Muscle of leg (tissue), 11 donors: Measurements from ENCODE around the gene PTPRK. TPM values are rescaled to one million over a fixed set of nuclear protein-coding genes. Genes with fewer than 3 reads are reported as not detected.

Experiments used
- DNase-seq: peaks from one replicate; pipeline ENCODE4 v3.0.0; 2013
- H3K27ac ChIP-seq: one replicate; pipeline ENCODE4 v1.5.1; 2013; ENCODE audit warnings: mild to moderate bottlenecking, low read length, control low read depth
- H3K27me3 ChIP-seq: one replicate; pipeline ENCODE4 v1.6.1; 2013; ENCODE audit warnings: low read length; ENCODE audit not compliant: control insufficient read depth, insufficient read depth
- H3K36me3 ChIP-seq: one replicate; pipeline ENCODE4 v1.6.1; 2013; ENCODE audit warnings: low read length; ENCODE audit not compliant: control insufficient read depth, insufficient read depth
- H3K4me1 ChIP-seq: one replicate; pipeline ENCODE4 v1.6.1; 2013; ENCODE audit warnings: low read length; ENCODE audit not compliant: control insufficient read depth, insufficient read depth
- H3K4me3 ChIP-seq: one replicate; pipeline ENCODE4 v1.5.1; 2013; ENCODE audit warnings: low read length, control low read depth
- H3K9me3 ChIP-seq: replicated peaks from 2 replicates; pipeline ENCODE4 v1.6.1; 2013; ENCODE audit warnings: low read depth, low read length; ENCODE audit not compliant: control insufficient read depth
- WGBS: methylation state at CpG from one replicate; pipeline ENCODE4 v1.1.5; 2013; ENCODE audit warnings: missing lambda C conversion rate; ENCODE audit not compliant: insufficient coverage; 5-methylcytosine and 5-hydroxymethylcytosine counted together
- polyA plus RNA-seq, 8 donors: library from polyadenylated mRNA; unstranded; fragments of 120-200 nt; gene quantifications; one replicate each; pipeline versions ENCODE4 v1.2.1 to v1.2.3, GENCODE V29; 2013; ENCODE audit warnings: inconsistent platforms in 1 of 8, low replicate concordance in 1 of 8; ENCODE audit not compliant: insufficient read length in 8 of 8, insufficient read depth in 1 of 8
- total RNA-seq: library from RNA; stranded (reverse); fragments of 120-200 nt; gene quantifications from one replicate; pipeline ENCODE4 v1.2.4, GENCODE V29; 2013

PTPRK gene
- total and polyA plus RNA-seq, 9 donors, result 14.4 to 21.8 (median 18.2) TPM

DNA sequence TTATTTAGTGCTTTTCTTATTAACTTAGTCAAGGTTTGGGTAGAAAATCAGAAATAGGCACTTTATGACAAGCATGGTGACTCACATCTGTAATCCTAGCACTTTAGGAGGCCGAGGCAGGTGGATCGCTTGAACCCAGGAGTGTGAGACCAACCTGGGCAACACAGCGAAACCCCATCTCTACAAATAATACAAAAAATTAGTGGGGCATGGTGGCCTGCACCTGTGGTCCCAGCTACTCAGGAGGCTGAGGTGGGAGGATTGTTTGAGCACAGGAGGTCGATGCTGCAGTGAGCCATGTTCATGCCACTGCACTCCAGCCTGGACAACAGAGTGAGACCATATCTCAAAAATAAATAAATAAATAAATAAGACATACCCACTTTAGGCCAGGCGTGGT, 568.2 kb downstream of the PTPRK start:
- Histone ChIP-seq H3K9me3 (no peaks in the 10 kb centered on the region), H3K4me1 (peaks cover 3% of the 10 kb centered on the region), H3K4me3 (no peak overlapping the region), H3K27me3 (no peaks in the 10 kb centered on the region), H3K27ac (no peak overlapping the region), H3K36me3 (no peaks in the 10 kb centered on the region)
- WGBS, result no CpG with 5 or more reads among the region's 5 CpGs
- DNase-seq, result no peak

DNA sequence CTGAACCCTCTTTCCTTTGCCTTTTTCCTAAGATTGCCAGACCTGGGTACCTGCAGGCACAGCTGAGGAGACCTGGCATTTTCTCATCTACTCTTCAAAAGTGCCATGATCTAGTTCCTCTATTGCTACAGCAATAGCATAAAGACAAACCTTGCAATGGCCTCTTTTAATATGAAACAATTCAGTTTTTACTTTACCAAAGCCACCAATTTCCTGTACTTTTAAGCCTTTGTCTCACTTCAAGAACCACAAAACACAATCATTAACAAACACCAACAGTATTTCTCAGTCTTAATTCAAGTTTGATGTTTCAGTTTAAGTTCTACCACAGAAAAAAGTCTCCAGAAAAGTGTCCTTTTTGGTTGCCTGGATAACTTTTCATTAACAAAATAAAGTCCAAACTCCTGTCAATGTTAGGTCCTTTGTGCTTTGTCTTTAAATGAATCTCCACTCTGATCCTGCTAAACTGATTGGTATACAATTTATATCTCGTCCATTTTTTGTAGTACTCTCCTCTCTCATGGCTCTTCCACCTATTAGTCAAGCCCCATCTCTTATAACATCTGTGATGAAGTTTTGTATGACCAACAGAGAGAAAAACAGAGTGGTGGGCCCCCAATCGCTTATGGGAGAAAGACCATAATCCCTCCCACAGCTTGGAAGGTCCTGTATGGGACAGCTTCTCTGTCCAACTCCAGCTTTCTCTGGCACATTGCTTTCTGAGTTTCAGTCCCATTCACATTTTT, 569.1 kb downstream of the PTPRK start:
- Histone ChIP-seq H3K9me3 (no peaks in the 10 kb centered on the region), H3K36me3 (no peaks in the 10 kb centered on the region), H3K4me1 (peaks cover 3% of the 10 kb centered on the region), H3K27ac (no peak overlapping the region), H3K27me3 (no peaks in the 10 kb centered on the region), H3K4me3 (no peak overlapping the region)
- WGBS, result 78% methylated on average over 1 of the region's 2 CpGs
- no peak for DNase-seq

DNA sequence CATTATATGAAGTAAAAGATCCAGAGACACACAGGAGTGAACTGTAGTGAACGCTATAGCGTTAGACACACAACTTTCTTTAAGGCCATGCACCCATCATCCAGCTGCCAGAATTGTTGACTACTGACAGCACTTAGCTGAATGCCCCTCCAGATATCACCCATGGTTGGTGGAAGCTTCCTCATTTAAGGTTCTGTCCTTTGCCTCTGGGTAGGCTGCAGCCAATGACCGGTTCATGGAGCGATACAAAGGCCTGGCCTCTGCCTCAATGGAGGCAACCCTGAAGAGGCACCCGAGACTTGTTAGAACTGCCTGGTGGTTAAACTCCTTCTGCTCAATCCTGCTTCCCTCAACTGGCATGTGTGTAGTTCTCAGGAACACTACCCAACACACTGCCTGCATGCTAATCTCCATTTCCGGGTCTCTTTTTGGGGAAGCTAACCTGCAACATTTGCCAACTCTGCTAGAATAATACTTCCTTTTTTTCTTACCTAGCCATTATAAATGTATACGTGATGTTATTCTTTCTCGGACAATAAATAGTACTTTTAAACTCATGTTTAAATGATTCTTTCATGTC, 569.7 kb downstream of the PTPRK start:
- H3K27ac ChIP-seq, result no peak overlapping the region
- 90% methylated on average over 6 of the region's 8 CpGs for WGBS

DNA sequence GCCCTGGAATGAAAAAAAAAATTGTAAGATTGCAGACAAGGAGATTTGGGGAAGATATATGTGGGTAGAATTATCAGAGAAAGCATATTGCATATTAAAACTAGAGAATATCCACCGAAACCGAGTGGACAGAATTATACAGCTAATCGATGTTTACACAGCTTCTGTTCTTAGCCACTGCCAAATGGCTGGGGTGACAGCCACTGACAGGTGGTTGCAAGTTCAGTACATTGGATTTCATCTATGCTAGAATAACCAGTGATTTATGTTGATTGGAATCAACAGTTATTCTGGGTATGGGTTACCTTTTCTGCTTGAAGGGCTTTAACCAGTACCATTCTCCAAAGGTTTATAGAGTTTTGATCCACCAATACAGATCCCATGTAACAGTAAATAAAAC, 571.1 kb downstream of the PTPRK start:
- no peaks in the 10 kb centered on the region for H3K36me3 ChIP-seq
- no peak overlapping the region for H3K27ac ChIP-seq
- no peaks in the 10 kb centered on the region for H3K9me3 ChIP-seq
- WGBS, result no CpG with 5 or more reads among the region's 3 CpGs
- no peak overlapping the region for H3K4me3 ChIP-seq
- H3K27me3 ChIP-seq, result no peaks in the 10 kb centered on the region
- H3K4me1 ChIP-seq, result peaks cover 3% of the 10 kb centered on the region
- peak; percentile 43 for DNase-seq

More for the DNA sequence above, 569.7 kb downstream of the PTPRK start:
- Histone ChIP-seq H3K36me3 (no peaks in the 10 kb centered on the region), H3K9me3 (no peaks in the 10 kb centered on the region), H3K4me3 (no peak overlapping the region), H3K27me3 (no peaks in the 10 kb centered on the region), H3K4me1 (peaks cover 3% of the 10 kb centered on the region)
- no peak for DNase-seq

DNA sequence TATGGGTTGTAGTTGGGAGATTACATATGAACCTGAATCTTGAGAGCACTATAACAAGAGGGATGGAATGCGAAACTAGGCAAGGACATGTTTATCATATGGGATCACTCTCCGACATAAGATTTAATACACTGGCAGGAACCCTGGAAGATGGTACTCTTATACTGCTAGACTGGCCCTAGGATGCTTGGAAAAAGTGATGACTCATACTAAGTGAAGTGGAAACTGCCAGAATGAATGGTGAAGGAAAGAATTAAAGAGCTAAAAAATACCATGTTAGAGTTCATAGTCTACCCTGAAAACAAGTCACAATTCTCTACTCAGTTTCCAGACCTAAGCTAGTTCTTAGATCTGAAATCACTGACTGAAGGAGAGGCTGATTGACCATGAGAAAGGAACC, 574.0 kb downstream of the PTPRK start:
- H3K27me3 ChIP-seq, result no peaks in the 10 kb centered on the region
- H3K4me3 ChIP-seq, result no peak overlapping the region
- 100% methylated on average over 2 of the region's 2 CpGs for WGBS
- no peaks in the 10 kb centered on the region for H3K36me3 ChIP-seq
- no peaks in the 10 kb centered on the region for H3K9me3 ChIP-seq
- DNase-seq, result no peak
- H3K4me1 ChIP-seq, result peaks cover 3% of the 10 kb centered on the region
- no peak overlapping the region for H3K27ac ChIP-seq

DNA sequence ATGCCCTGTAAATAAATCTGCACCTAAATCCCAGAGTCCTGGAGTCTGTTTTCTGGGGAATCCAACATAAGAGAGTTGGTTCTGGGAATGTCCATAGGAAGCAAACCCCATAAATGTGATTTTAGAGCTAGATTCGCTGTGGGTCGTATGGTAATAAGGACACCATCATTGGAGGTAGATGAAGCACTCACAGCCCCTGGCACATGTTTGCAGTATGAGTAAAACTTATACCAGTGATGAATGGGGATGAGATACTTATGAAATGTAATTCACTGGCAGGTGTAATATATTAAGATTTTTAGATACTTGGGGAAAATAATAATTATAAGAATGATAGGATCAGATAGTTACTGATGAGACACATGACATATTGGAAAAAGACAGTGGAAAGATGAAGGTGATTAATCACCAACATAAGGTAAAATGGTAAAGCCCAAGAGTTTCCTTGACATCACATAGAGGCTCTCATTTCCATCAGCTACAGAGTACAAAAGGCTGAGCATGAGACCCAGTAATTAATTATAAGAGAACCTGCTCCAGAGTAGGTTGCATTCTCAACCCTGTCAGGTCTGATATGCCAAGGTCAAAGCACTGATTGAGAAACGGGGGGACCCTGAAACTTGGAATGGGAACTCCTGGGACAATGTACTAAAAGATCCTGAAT, 574.8 kb downstream of the PTPRK start:
- Histone ChIP-seq H3K36me3 (no peaks in the 10 kb centered on the region), H3K27me3 (no peaks in the 10 kb centered on the region), H3K4me1 (peaks cover 3% of the 10 kb centered on the region), H3K4me3 (no peak overlapping the region), H3K9me3 (no peaks in the 10 kb centered on the region), H3K27ac (no peak overlapping the region)
- DNase-seq, result no peak
- WGBS, result 75% methylated on average over 2 of the region's 3 CpGs

DNA sequence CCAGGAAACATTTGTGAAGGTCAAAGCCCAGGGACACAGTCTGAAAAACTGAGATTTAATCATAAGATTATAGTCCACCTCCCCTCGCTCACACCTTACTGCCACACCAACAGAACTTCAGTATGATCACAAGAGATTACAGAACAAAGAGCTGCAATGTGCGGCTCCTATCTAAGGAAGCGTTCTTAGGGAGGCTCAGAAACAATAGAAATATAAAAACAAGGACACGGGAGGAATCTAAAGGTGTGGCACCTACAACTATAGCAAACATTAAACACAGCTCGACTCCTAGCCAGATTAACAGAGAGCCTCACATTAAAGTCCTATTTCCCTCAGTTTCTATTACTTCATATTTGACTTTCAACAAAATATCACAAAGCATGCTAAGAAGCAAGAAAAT, 579.2 kb downstream of the PTPRK start:
- no CpG with 5 or more reads among the region's 5 CpGs for WGBS
- no peak overlapping the region for H3K4me3 ChIP-seq
- H3K27ac ChIP-seq, result no peak overlapping the region
- no peaks in the 10 kb centered on the region for H3K27me3 ChIP-seq
- H3K36me3 ChIP-seq, result no peaks in the 10 kb centered on the region
- DNase-seq, result no peak
- H3K4me1 ChIP-seq, result no peaks in the 10 kb centered on the region
- H3K9me3 ChIP-seq, result no peaks in the 10 kb centered on the region

DNA sequence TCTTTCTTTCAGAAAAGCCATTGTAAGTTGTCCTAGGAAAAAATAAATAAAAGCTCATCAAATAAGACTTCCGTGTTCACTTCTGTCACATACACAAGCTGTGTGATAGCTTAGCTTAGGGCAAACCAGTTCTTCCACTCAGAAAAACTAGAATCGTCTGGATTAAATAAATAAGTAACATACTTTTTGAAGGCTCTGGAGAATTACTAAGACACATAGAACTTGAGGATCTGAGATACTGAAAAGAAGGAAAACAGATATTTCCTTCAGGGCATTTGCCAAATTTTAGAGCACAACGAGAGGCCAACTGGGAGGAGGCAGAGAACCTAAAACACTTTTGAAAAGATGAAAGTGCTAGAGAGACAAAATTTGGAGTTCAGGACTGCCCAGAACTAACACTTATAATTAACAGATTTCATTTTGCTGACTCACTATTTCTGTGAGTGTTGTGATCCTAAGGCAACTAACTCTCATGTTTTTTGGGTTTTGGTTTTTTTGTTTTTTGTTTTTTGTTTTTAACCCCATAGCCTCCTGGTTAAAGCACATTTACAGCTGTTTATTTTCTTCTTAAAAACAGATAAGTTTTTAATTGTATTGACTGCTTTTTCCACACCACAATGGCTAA, 580.8 kb downstream of the PTPRK start:
- Histone ChIP-seq H3K9me3 (no peaks in the 10 kb centered on the region), H3K27ac (no peak overlapping the region), H3K27me3 (no peaks in the 10 kb centered on the region), H3K36me3 (no peaks in the 10 kb centered on the region), H3K4me1 (no peaks in the 10 kb centered on the region), H3K4me3 (no peak overlapping the region)
- no CpG with 5 or more reads among the region's 3 CpGs for WGBS
- peak; percentile 38 for DNase-seq

DNA sequence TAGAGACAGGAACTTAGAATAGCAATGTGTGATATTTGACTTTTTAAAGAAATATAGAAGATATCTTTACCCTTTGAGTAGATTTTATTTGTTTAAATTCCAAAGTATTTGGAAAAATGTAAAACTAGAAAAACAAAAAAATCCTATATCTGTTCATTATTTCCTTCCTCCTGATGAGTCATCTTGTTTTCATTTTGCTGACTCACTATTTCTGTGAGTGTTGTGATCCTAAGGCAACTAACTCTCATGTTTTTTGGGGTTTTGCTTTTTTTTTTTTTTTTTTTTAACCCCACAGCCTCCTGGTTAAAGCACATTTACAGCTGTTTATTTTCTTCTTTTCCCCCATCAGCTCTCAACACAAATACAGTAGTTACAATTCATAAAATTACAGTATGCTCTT, 581.7 kb downstream of the PTPRK start:
- no peaks in the 10 kb centered on the region for H3K9me3 ChIP-seq
- no peak overlapping the region for H3K27ac ChIP-seq
- no peaks in the 10 kb centered on the region for H3K36me3 ChIP-seq
- no peak overlapping the region for H3K4me3 ChIP-seq
- H3K4me1 ChIP-seq, result no peaks in the 10 kb centered on the region
- H3K27me3 ChIP-seq, result no peaks in the 10 kb centered on the region
- peak; percentile 18 for DNase-seq

DNA sequence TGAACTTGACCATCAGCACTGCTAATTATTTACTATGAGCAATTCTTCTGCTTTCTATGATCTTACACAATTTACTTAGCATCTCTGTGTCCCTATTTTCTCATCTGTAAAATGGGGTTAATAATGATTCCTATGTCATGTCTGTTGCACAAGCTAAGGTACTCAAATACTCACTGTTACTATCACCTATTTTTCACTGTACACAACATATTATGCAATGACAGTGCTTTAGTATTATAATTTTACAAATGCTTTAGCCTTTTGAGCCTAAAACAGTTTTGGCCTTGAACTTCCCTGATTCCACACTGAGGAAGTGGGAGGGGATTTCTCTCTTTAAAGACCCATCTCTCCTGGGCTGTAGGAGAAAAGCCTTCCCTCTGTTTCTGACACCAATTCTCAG, 582.7 kb downstream of the PTPRK start:
- no peak for DNase-seq
- Histone ChIP-seq H3K36me3 (no peaks in the 10 kb centered on the region), H3K4me1 (no peaks in the 10 kb centered on the region), H3K27me3 (no peaks in the 10 kb centered on the region), H3K27ac (no peak overlapping the region), H3K9me3 (peaks cover 4% of the 10 kb centered on the region), H3K4me3 (no peak overlapping the region)
